Measurements from ENCODE around the gene MSI2. TPM values are rescaled to one million over a fixed set of nuclear protein-coding genes. Genes with fewer than 3 reads are reported as not detected.

Gene MSI2
- total RNA-seq, 6 experiments from 2014 or later: 12.0 to 22.6 (median 19.4) TPM

DNA sequence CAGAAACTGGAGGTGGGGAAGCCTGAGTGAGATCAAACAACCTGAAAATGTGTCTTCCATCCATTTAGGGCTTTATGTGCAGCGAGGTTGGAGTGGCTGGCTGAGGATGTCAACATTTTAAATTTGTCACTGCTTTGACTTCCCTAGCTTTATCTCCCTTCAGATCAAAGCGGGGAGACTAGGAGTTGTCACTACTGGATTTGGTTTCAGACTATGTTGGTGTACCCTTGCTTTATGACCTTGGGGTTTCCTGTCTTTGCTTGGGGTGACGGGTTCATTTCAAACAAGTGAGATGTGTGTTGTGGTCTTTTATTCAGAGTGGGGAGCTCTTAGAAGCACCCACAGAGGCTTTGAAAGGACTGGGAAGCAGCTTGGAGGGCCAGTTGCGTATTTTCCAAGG lies 25.6 kb downstream of the MSI2 start:
- intact Hi-C loops (cut with DNase I): no loop called here
- H3K27ac ChIP-seq: no peak overlapping the region
- ATAC-seq (no peak), DNase-seq (no peak)
- H3K4me1 ChIP-seq: peaks cover 0 to 21% (median 8%) of the 10 kb centered on the region in 4 donors
- H3K36me3 ChIP-seq: no peaks in the 10 kb centered on the region
- no peaks in the 10 kb centered on the region for H3K27me3 ChIP-seq
- no peak for TF ChIP-seq POLR2A (IDR thresholded peaks at IDR 0.05)
- TF ChIP-seq, protein P1, sequence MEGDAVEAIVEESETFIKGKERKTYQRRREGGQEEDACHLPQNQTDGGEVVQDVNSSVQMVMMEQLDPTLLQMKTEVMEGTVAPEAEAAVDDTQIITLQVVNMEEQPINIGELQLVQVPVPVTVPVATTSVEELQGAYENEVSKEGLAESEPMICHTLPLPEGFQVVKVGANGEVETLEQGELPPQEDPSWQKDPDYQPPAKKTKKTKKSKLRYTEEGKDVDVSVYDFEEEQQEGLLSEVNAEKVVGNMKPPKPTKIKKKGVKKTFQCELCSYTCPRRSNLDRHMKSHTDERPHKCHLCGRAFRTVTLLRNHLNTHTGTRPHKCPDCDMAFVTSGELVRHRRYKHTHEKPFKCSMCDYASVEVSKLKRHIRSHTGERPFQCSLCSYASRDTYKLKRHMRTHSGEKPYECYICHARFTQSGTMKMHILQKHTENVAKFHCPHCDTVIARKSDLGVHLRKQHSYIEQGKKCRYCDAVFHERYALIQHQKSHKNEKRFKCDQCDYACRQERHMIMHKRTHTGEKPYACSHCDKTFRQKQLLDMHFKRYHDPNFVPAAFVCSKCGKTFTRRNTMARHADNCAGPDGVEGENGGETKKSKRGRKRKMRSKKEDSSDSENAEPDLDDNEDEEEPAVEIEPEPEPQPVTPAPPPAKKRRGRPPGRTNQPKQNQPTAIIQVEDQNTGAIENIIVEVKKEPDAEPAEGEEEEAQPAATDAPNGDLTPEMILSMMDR (IDR thresholded peaks at IDR 0.05): no peak
- H3K9me3 ChIP-seq: no peaks in the 10 kb centered on the region
- no peak overlapping the region for H3K4me3 ChIP-seq
- WGBS (ENCODE audit: insufficient coverage, low coverage, low lambda C conversion rate, missing lambda C conversion rate): 69% methylated on average over 2 of the region's 4 CpGs

DNA sequence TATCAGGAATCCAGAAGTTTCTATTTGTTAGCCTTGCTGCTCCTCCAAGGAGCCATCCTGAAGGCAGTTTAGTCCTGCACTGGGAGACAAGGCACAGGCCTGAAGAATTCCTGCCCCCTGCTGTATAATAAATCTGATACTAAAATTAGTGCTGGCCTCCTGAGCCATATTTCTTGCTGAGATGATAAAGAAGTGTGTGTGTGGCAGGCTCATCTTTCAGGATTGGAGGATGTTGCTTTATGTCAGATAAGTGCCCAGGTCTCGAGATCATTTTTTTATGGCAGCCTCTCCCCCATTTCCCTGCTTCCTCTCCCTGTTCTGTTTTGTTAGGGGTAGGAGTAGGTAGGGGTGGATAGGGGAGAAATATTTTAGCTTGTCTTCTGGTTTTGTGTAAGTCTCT lies 26.0 kb downstream of the MSI2 start:
- intact Hi-C loops (cut with DNase I): no loop called here
- H3K36me3 ChIP-seq: no peaks in the 10 kb centered on the region

DNA sequence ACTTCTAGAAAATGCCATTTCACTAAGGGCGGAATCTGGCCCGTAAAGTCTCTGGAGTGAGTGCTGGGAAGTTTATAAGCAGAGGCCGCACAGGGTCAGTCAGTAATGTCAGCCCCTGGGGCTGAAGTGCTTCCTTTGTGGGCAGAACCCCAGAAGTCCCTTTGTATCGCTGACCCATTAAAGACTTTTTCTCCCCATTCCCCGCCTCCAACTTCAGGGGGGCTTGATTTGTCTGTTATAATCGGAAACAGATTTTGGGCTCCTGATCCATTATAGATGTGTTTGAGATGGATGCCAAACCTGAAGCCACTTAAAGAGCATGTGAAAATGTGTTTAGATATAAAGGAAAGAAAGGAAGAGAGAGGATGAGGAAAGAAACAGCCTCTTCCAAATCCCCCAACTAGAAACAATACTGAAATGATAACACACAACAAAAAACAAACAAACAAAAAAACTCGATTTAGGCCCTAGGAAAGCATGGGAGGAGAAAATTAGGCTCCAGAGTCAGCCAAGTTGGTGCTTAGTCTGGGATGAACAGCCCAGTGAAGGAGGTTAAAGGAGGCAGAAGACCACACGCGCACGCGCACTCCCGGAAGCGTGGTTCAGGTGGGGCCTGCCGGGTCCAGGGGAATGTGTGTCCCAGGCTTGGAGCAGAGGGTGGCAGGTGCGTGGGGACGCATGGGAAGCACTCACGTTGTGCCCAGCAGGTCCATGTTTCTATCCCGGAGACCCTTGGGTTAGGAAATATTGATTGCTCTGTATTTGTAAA lies 27.1 kb downstream of the MSI2 start:
- H3K27me3 ChIP-seq: no peaks in the 10 kb centered on the region
- DNase-seq (no peak), ATAC-seq (no peak)
- no peak overlapping the region for H3K27ac ChIP-seq
- intact Hi-C loops (cut with DNase I): no loop called here
- H3K9me3 ChIP-seq: no peaks in the 10 kb centered on the region
- no peak overlapping the region for H3K4me3 ChIP-seq
- 82% methylated on average over 16 of the region's 18 CpGs for WGBS (ENCODE audit: insufficient coverage, low coverage, low lambda C conversion rate, missing lambda C conversion rate)
- TF ChIP-seq POLR2A (IDR thresholded peaks at IDR 0.05): no peak
- TF ChIP-seq, protein P1 (IDR thresholded peaks at IDR 0.05): no peak
- H3K36me3 ChIP-seq: no peaks in the 10 kb centered on the region
- H3K4me1 ChIP-seq: peaks cover 0 to 17% (median 6%) of the 10 kb centered on the region in 4 donors

More for the DNA sequence above, 26.0 kb downstream of the MSI2 start:
- no peaks in the 10 kb centered on the region for H3K27me3 ChIP-seq
- H3K4me1 ChIP-seq: peaks cover 0 to 21% (median 8%) of the 10 kb centered on the region in 4 donors
- no peak for ATAC-seq
- DNase-seq: no peak
- H3K27ac ChIP-seq: no peak overlapping the region
- TF ChIP-seq, protein P1 (IDR thresholded peaks at IDR 0.05): no peak
- no peak for TF ChIP-seq POLR2A (IDR thresholded peaks at IDR 0.05)
- 60% methylated on average over 1 of the region's 1 CpG for WGBS (ENCODE audit: insufficient coverage, low coverage, low lambda C conversion rate, missing lambda C conversion rate)
- no peak overlapping the region for H3K4me3 ChIP-seq
- no peaks in the 10 kb centered on the region for H3K9me3 ChIP-seq

DNA sequence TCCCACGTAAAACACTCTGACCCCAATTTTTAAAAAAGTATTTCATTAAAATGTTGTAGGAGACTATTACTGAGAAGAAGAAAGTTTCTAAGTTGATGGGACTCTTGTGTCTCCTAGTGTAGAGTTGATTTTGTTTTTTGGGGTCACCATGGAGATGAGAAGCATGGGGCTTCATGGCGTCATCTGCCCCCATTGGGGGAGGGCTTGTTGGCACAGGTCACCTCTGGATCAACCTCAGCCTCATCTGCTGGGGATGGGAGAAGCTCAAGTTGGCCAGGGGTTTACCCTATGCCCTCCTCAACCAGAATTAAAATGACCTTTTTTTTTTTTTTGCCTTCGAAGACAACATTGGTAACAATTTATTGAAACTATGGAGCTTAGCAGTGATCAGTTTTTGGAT lies 28.3 kb downstream of the MSI2 start:
- WGBS (ENCODE audit: insufficient coverage, low coverage, low lambda C conversion rate, missing lambda C conversion rate): 85% methylated on average over 2 of the region's 3 CpGs
- DNase-seq (no peak), ATAC-seq (no peak)
- TF ChIP-seq, protein P1 (IDR thresholded peaks at IDR 0.05): no peak
- no peak for TF ChIP-seq POLR2A (IDR thresholded peaks at IDR 0.05)
- no peak overlapping the region for H3K4me3 ChIP-seq
- H3K9me3 ChIP-seq: no peaks in the 10 kb centered on the region
- peaks cover 0 to 5% (median under 1%) of the 10 kb centered on the region in 4 donors for H3K4me1 ChIP-seq
- no peaks in the 10 kb centered on the region for H3K27me3 ChIP-seq
- no peaks in the 10 kb centered on the region for H3K36me3 ChIP-seq
- H3K27ac ChIP-seq: no peak overlapping the region
- intact Hi-C loops (cut with DNase I): no loop called here

Measured in right lobe of liver (tissue), 6 donors.